CD4-positive, alpha-beta T cell treated with Interleukin-17A for 4 hours (primary cell): ENCODE measurements around the gene RNF144A.

Experiments
- DNase-seq: peaks from one replicate; pipeline ENCODE4 v3.0.0-alpha.2; 2020; ENCODE audit warnings: mixed read lengths

The RNF144A gene

DNA sequence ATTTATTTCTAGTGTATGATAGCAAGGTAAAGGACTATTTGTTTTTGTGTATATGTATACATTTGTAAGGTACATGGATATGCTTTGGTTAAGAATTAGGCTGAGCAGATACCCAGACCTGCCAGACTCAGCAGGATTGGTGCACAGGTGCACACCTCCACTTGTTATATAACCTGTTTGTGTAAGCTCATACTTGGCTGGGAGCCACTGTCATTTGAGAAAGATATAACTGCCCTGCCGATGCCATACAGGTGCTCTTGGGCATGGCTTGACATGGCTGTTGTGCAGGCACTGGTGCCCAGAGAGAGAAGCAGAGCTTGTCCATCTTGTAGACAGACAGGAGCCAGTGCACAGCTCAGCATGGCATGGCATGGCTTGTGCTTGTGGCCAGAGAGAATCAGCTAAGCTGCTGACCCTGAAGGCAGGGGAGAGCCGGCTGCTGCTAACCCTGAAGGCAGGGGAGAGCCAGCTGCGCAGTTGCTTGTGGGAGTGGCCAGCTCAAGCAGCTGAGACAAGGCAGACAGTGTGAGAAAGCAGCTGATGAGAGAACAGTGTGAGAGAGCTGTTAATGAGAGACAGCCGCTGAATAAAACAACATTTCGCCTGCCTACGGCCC is 136.5 kb downstream of the RNF144A start:
- DNase-seq, result no peak

DNA sequence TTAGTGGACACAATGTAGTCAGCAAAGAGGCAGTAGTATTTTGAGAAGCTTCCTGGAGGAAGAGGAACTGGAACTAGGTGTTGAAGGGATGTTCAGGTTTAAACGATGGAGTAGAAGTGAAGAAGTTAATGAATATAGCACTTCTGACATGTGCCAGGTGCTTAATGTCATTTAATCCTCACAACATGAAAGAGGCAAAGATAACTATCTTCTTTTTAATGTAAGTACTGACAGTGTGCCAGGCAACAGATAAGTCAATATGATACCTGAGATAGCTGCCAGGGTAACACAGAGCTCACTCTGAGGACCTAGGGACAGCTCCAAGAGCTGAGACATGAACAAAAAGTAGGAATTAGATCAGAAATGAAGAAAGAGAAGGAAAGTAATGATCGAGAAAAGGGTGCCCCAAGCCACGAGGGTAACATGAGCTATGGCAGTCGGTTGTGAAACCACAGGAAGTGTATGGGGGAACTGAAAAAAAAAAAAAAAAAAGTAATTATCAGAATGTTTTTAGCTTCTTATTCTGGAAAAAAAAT is 140.7 kb downstream of the RNF144A start:
- DNase-seq, result peak; percentile 35

DNA sequence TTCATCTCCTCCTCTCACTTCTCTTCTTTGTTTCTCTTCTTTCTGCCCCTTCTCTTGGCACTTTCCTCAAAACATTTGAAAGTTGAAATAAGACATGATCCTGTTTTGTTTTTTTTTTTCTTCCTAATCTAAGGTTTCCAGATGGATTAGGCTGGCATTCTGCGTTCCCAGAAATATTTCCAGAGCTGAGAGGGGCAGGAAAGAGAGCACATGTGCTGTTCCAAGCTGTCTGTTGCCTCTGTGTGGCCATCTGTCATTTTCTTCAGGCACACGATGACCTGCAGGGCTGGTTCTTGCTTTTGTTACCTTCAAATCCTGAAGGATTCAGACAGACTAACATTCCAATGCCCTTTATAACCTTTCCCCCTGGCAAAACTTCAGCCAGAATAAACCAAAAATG is 142.9 kb downstream of the RNF144A start:
- no peak for DNase-seq

DNA sequence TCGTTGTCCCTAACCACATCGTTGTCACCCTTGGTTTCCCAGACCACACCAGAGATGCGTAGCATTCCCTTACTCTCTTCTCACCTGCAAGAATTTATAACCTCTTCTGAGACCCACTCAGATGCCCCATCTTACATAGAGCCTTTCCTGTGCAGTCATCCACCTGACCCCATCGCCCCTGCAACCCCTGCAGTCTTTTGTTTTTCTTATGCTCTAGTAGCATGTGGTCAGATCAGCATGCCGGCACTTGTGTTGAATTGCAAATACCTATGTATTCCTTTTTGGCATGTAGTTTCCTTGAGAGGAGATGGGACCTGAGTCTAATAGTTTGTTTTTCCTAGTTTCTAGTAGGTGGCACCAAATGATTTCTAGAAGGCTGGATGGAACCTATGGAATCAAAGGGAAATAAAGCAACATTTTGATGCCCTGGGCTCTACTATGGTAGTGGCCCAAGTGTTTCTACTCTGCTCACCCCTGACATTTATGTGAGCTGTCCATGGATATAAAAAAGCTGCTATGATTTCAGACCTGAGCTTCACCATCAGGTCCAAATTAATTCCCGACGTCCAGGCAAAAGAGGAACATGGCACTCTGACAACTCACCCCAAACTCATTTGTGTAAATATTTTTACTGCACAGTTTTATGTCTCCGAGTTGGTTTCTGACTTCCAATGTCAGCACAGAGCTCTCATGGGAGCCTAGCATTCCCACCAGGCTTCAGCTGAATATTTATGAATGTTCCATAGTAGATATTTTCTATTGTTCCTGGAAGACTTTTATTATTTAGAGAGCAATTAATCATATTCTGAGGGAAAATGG is 143.6 kb downstream of the RNF144A start:
- DNase-seq, result no peak

DNA sequence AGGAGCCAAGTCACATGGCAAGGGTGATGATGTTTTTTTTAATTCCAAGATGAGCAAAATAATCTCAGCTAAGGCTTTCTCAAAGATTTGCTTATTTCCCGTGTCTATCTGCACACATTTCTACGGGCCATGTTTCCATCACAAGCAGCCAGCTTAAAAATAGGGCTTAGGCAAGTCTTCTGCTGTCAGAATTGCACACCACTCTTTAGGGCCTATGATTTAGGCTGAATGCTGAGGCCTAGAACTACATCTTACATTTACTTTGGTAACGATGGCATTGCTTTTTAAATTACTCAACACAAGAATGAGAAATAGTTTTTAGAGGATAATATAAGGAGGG is 144.2 kb downstream of the RNF144A start:
- no peak for DNase-seq

DNA sequence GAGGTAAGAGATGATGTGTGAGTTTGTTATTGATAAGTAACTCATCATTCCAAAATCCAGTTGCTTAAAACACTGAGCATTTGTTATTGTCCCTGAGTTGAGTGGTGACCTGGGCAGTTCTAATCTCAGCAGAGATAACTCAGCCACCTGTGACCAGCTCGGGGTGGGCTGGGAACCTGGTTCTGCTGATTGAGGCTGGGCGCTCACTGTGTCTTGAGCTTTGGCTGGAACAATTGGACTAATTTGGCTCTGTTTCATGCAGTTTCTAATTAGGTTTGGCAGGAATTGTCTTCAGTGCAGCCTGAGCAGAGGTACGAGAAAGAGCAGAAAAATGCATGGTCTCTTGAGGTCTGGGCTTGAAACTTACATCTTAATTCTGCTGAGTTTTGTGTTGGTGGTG is 144.7 kb downstream of the RNF144A start:
- no peak for DNase-seq

DNA sequence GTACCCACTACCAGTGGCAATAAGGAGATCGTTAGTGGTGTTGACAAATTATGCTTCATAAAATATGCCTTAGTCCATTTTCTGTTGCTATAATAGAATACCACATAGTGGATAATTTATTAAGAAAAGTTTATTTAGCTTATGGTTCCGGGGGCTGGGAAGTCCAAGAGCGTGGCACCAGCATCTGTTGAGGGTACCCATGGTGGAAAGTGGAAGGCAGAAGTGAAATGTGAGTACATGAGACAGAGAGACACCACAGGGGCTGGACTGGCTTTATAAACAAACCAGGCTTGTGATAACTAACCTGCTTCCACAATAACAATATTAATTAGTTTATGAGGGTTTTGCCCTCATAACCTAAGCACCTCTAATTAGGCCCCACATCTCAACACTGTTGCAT is 146.6 kb downstream of the RNF144A start:
- no peak for DNase-seq

DNA sequence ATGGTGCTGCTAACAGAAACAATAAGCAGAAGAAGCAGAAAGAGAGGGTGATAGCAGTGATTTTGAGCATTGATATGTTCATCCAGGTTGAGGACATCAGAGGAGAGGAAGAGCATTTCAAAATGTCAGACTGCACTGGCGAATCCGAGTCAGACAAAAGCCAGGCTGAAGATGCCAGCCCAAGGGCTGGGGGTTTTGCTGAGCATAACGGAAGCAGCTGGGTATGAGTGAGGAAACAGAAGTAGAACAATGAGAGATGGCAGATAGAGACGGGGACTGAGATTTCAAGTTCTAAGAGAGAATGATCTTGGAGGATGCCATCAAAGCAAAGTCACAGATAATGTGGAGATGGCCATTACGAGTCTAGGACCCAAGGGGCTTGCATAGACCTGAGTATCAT is 151.2 kb downstream of the RNF144A start:
- no peak for DNase-seq

DNA sequence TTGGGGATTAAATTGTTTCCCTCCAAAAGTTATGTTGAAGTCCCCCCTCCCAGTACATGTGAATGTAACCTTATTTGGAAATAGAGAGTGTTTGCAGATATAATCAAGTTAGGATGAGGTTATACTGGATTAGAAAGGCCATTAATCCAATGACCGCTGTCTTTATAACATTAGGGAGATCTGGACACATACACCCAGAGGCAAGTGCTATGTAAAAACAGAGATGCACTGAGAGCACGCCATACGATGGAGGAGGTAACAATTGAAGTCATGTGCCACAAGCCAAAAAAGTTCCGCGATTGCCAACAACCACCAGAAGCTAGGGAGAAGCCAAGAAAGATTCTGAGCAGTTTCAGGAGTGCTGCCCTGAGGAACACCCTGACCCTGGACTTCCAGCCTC is 153.3 kb downstream of the RNF144A start:
- no peak for DNase-seq

DNA sequence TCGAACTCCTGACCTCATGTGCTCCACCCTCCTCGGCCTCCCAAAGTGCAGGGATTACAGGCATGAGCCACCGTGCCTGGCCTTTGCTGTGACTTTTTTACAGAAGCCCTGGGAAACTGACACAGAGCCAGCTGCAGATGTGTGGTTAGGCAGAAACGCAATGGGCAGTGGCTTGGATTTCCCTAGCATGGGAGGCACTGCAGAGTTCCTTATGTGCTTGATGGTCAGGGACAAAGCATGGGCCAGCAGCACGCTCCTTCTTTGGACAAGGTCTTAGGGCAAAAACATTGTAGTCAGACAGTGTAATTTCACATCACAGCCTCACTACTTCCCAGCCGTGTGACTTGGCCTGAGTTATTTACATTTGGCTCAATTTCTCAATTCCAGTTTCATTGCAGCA is 153.9 kb downstream of the RNF144A start:
- DNase-seq, result no peak

DNA sequence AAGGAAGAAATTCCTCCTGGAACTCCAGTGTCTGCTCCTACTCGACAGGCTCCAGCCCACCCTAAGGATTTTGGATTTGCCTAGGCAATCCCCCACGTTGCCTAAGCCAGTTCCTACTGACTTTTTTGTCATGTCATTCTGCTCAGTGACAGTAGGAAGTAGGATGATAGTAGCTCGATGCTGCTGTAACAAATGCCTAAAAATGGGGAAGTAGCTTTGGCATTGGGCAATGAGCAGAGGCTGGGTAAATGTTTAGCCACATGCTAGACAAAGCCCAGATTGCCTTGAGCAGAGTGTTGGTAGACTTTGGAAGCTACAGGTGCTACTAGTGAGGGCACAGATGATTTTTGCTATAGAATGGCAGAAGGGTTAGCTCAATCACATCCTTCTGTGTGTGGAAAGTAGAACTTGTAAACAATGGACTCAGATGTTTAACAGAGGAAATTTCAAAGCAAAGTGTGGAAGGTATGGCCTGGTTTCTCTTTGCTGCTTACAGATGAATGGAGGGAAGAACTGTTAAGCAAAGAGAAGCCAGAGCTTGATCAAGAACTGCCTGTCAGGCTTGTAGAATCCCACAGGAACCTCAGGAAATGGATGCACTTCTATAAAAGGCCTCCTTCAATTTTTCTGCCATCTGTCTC is 154.8 kb downstream of the RNF144A start:
- DNase-seq, result no peak

DNA sequence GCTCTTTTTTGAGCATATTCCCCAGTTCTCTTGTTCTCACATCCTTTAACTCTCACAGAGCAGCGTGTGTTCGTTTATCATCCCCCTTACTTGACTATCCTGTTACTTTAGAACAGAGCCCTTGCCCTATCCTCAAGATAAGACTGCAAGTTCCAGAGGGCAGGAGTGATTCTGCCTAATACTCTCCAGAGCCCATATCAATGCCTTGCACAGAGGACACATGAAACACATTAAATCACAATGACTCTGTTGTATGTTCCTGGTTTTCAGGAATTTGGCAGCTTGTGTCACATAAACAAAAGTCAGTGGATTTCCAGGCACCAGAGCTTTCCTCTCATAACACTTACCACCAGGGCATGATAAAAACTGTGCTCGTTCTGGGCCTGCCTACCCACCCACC is 156.7 kb downstream of the RNF144A start:
- DNase-seq, result no peak

DNA sequence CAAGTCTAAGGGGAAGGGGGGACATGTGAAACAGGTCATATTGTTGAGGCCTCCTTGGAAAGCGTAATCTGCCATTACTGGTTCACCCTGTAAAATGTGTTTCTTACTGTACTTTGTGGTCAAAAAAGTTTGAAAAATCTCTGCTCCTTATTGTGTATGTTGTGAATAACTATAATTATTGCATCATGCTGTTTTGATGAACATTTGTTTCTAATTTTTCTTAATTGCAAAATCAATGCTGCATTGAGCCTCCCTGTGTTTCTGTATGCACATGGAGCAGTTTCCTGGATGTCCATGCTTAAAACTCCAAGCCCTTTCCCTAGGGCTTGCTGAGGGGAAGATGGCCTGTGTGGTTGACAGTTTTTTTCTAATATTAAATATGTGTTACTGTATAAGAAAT is 158.6 kb downstream of the RNF144A start:
- no peak for DNase-seq

DNA sequence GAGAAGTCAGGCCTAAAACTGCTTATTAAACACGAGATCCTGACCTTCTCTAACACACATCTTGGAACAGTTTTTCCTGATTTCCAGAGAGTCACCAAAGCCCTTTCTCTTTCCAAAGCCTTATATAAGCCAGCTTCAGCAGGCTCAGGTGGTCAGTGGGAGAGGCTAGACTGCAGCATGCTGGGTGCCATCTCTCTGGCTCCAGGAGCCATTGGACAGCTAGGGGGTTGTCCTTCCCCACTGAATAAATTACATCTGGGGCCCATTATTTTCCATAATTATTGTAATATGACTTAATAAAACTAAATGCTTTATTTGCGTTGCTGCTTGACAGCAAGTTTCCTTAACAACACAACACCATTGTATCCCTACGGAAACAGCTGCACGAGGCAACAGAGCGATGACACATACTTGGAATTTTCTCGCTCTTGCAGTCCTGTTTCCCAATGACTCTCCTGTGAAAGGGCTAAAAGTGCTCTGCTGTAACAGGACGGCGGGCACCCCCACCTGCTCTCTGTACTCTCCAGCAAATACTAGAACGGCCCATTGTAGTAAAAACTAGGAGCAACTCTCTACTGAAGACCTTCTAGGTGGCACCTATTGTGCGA is 160.6 kb downstream of the RNF144A start:
- DNase-seq, result no peak

DNA sequence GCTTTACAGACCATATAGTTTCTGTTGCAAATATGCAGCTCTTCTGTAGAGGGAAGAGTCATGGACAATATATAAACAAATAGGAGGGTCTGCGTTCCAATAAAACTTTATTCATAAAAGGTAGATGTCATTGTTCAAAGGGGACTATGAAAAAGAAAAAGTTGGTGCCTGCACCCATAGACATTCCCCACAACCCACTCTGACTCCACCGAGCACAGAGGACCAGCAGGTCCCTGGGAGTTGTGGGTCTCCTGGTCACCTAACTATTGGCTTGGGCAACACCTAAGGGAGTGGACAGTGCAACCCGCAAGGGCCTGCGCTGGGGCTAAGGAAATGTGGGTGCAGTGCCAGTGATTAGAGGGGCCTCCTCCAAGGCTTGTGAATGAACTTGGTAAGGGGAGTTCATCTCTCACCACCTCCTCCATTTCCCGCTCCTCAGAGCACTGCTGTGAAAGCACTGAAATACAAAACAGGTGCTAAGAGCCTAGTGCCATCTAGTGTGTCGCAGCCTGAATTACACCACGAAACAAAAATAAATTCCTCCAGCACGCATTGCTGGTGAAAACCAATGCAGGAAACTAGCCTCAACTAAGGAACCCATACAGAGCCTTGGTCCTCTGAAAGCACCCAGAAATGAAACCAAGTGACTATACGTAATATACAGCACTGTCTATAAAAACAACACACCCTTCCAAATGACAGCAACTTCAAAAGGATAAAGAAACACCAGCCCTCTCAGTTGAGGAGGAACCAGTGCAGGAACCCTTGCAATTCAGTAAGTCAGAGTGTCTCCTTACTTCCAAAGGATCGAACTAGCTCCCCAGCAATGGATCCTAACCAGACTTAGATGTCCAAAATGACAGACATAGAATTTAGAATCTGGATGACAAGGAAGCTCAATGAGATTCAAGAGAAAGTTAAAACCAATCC is 166.6 kb downstream of the RNF144A start:
- DNase-seq, result no peak

DNA sequence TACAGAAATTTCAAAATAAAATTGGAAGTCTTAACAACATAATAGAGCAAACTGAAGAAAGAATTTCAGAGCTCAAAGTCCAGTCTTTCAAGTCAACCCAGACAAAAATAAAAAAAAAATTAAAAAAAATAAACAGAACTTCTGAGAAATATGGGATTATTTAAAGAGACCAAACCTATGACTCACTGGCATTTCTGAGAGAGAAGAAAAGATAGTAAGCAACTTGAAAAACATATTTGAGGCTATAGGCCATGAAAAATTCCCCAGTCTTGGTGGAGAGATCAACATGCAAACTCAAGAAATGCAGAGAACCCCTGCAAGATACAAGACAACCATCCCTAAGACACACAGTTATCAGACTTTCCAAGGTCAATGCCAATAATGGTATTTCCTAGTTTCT is 167.4 kb downstream of the RNF144A start:
- no peak for DNase-seq

DNA sequence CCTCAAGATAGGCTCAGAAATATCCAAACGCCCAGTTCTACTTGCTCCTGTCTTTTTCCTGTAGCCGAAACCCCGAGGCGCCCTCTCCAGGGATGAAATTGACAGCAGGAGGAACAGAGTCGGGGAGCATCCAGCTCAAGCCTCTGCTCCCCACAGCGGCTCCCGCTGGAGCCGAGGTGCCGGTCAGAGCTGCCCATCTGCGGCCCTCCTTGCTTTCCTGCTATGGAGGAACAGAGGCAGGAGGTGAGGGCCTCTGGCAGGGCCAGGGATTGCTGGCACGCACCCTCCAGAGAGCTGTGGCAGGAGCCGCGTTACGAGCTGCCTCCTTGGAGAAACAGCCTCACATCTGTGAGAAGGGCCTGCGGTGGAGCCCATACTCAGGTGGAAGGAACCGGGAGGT is 172.1 kb downstream of the RNF144A start:
- no peak for DNase-seq

DNA sequence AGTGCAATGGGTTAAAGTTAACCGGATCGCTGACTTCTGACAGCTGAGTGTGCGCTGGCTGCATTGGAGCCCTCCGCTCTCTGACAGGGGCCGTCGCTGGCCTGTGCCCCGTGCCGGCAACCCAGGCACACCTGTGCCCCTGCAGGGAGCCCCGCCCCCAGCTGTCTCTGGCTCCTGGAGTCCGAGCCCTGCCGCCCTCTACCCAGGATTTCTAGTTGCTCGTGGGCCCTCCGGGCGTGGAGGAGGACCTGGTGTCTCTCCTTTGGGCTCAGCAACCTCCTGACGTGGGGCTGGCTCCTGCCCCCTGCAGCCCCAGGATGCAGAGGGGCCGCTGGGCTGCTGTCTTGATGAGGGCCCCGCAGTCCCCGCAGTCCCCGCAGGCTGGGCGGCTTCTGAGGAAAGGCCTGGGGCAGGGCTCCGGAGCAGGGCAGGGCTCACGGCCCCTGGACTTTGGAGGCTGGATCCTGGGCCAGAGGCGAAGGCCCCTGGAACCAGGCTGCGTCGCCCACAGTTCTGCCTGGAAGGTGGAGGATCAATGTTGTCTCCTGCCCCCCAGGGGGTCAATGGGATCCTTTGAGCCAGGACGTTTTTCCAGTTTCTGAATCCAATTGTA is 172.8 kb downstream of the RNF144A start:
- no peak for DNase-seq

DNA sequence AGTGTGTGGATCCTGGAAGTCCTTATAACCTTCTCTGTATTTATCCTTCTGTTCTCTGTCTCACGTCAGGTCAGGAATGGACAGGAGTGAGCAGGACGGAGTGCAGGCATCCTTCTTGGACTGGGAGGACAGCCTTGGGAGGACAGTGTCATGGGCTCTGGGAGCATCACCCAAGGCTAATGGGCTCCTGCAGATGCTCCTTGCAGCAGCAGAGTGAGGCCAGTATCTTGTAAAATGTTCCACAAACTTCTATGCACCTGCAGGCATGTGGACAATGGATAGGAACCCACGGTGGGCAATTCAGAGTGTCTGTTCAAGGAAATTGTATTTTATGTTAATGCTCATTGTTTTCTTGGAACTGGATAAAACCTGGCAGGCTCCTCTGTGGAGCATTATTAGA is 176.2 kb downstream of the RNF144A start:
- DNase-seq, result no peak
